Activated CD8-positive, alpha-beta memory T cell treated with anti-CD3 and anti-CD28 coated beads for 1 hour (primary cell): Measurements from ENCODE around the gene ARHGEF38.
"Not testable (repeated sequence)": the region's sequence is repeated elsewhere in the genome, so short reads cannot be mapped to it uniquely, and the experiment has no call there.

Experiments
- DNase-seq, 2 donors: peaks; one replicate each; pipeline ENCODE4 v3.0.0-alpha.2; 2020; ENCODE audit warnings: low read depth in 1 of 2; ENCODE audit errors: extremely low read depth in 1 of 2

Gene ARHGEF38

GRCh38 chr4:105607876-105608275 lies 55.5 kb downstream of the ARHGEF38 start:
- DNase-seq: no peak

- DNase-seq: not testable (repeated sequence)
Measured at GRCh38 chr4:105609819-105610218, 57.4 kb downstream of the ARHGEF38 start.

GRCh38 chr4:105613306-105613705 lies 60.9 kb downstream of the ARHGEF38 start:
- DNase-seq: no peak

GRCh38 chr4:105619188-105619931 lies 66.9 kb downstream of the ARHGEF38 start:
- no peak for DNase-seq

GRCh38 chr4:105620640-105621323 lies 68.4 kb downstream of the ARHGEF38 start:
- no peak for DNase-seq

GRCh38 chr4:105622269-105622668 lies 69.8 kb downstream of the ARHGEF38 start:
- DNase-seq: no peak

GRCh38 chr4:105623099-105623498 lies 70.7 kb downstream of the ARHGEF38 start:
- no peak for DNase-seq

GRCh38 chr4:105624530-105624929 lies 72.1 kb downstream of the ARHGEF38 start:
- no peak for DNase-seq

GRCh38 chr4:105625214-105625613 lies 72.8 kb downstream of the ARHGEF38 start:
- DNase-seq: no peak

GRCh38 chr4:105626846-105627245 lies 74.4 kb downstream of the ARHGEF38 start:
- no peak for DNase-seq

GRCh38 chr4:105627620-105628019 lies 75.2 kb downstream of the ARHGEF38 start:
- DNase-seq: no peak

- DNase-seq: no peak
Measured at GRCh38 chr4:105630670-105631655, 78.5 kb downstream of the ARHGEF38 start.

GRCh38 chr4:105631818-105632400 lies 79.5 kb downstream of the ARHGEF38 start:
- DNase-seq: no peak

- no peak for DNase-seq
Measured at GRCh38 chr4:105632599-105632998, 80.2 kb downstream of the ARHGEF38 start.

- no peak for DNase-seq
Measured at GRCh38 chr4:105633241-105633640, 80.8 kb downstream of the ARHGEF38 start.

- no peak for DNase-seq
Measured at GRCh38 chr4:105634402-105635080, 82.1 kb downstream of the ARHGEF38 start.

GRCh38 chr4:105637408-105638176 lies 85.2 kb downstream of the ARHGEF38 start:
- DNase-seq: no peak

- DNase-seq: no peak
Measured at GRCh38 chr4:105641845-105642244, 89.4 kb downstream of the ARHGEF38 start.

- DNase-seq: no peak
Measured at GRCh38 chr4:105644257-105644656, 91.8 kb downstream of the ARHGEF38 start.

GRCh38 chr4:105645440-105645839 lies 93.0 kb downstream of the ARHGEF38 start:
- DNase-seq: no peak
